Transverse colon (tissue), 4 donors: ENCODE data around the gene KRT78. TPM values are rescaled to one million over a fixed set of nuclear protein-coding genes. Genes with fewer than 3 reads are reported as not detected.

Experiments used
- DNase-seq: peaks from one replicate; pipeline ENCODE4 v3.0.0-alpha.2; 2019
- H3K27ac ChIP-seq, 4 donors: fragments of 200-600 bp; sonication (generic); 2 replicates each; pipeline ENCODE4 v1.5.1; 2016 to 2018; ENCODE audit warnings: inconsistent platforms in 4 of 4
- H3K27me3 ChIP-seq: fragments of 200-600 bp; sonication (generic); 2 replicates; pipeline ENCODE4 v1.5.1; 2017; ENCODE audit warnings: inconsistent platforms
- H3K36me3 ChIP-seq, 4 donors: fragments of 200-600 bp; sonication (generic); 2 replicates each; pipeline ENCODE4 v1.5.1; 2017 to 2019; ENCODE audit warnings: inconsistent platforms in 4 of 4
- H3K4me1 ChIP-seq, 4 donors: fragments of 200-600 bp; sonication (generic); 2 replicates each; pipeline ENCODE4 v1.5.1; 2017 to 2020; ENCODE audit warnings: inconsistent platforms in 4 of 4
- H3K4me3 ChIP-seq, 4 donors: fragments of 200-600 bp; sonication (generic); 1 replicate in 1 of 4; 2 replicates in 3 of 4; pipeline versions ENCODE4 v1.5.1 to v1.6.1; 2017 to 2019; ENCODE audit warnings: inconsistent platforms in 4 of 4
- H3K9me3 ChIP-seq, 2 donors: fragments of 200-600 bp; sonication (generic); 2 replicates each; pipeline ENCODE4 v1.5.1; 2017 to 2019; ENCODE audit warnings: inconsistent platforms in 2 of 2
- CTCF ChIP-seq, 5 experiments: fragments of 200-600 bp in 3 of 5; fragments of 450-650 bp in 2 of 5; sonication (generic) in 3 of 5; IDR thresholded peaks; 1 replicate in 2 of 5; 2 replicates in 3 of 5; pipeline ENCODE4 v1.5.1; 2016 to 2017; ENCODE audit warnings: antibody characterized with exemption in 5 of 5, inconsistent platforms in 3 of 5, mild to moderate bottlenecking in 2 of 5, moderate library complexity in 1 of 5
- EP300 ChIP-seq: sonication (generic); formaldehyde crosslinking; IDR thresholded peaks from one replicate; pipeline ENCODE4 v1.6.1; 2017; ENCODE audit warnings: antibody characterized with exemption, low read depth
- POLR2A ChIP-seq: fragments of 450-650 bp; IDR thresholded peaks from one replicate; pipeline ENCODE4 v1.6.1; 2016; ENCODE audit warnings: antibody characterized with exemption, mild to moderate bottlenecking, moderate library complexity
- POLR2AphosphoS5 ChIP-seq, 3 donors: sonication (generic); formaldehyde crosslinking; IDR thresholded peaks; one replicate each; pipeline ENCODE4 v1.6.1; 2016; ENCODE audit warnings: antibody characterized with exemption in 3 of 3
- WGBS, 2 donors: methylation state at CpG; one replicate each; pipeline ENCODE4 v1.1.5; 2018; ENCODE audit warnings: low coverage in 1 of 2; 5-methylcytosine and 5-hydroxymethylcytosine counted together
- in situ Hi-C, 4 donors: fragments of 200-750 bp; cut with MboI; loops; one replicate each; pipeline versions ENCODE4 v1.15.0 to v1.15.1; 2017; ENCODE audit warnings: low sequenced_read_pairs in 3 of 4, low pct_ligation_motif_present in 1 of 4, low pct_unique_long_range_greater_than_20kb in 1 of 4
- intact Hi-C: fragments of 100-400 bp; cut with DNase I; formaldehyde crosslinking; loops from one replicate; pipeline ENCODE4 v1.15.1; 2023; ENCODE audit warnings: low total_unique reads
- total RNA-seq, 4 donors: library from RNA; depleted of rRNA; stranded (reverse); fragments of >200 nt; gene quantifications; one replicate each; pipeline ENCODE4 v1.1.0, GENCODE V29; 2016

The KRT78 gene
- total RNA-seq, 4 donors from 2014 or later = not detected

DNA sequence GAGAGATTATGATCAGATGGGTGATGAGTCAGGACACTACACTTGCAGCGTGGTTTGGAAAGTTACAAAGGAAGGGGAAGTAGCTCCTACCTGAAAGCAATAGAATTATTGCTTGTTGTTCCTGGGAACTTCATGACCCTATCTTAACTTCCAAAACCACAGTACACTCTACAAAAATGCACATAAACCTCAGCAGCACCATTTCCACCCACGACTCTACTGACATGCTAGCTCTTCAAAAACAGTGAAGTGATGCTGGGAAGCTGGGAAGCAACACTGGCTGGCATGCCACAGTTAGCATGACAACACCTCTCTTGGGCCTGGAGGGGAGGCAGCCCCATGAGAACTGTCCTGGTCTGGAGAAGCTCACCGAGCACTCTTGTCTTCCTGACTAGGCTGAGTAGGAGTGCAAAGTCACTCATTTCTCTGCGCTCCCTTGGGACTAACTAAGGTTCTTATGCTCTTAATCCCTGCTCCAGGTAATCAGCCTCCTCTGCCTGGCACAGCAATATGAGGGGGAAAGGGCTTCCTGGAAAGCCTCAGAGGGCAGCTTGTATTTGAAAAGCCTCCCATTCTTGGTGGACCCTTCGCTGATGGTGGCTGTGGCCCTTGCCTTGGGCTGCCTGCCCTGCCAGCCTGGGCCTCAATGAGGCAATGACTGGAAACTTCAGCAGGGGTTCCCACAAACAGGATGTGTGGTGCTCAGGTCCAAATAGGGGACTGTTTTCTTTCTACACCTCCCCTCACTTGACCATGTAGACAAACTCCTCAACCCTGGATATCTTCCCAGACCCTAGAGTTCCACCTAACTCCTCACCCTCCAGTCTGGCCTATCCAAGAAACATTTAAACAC is 54.1 kb downstream of the KRT78 start:
- H3K27me3 ChIP-seq = peaks cover 4% of the 10 kb centered on the region
- DNase-seq = no peak
- H3K4me3 ChIP-seq = no peak overlapping the region
- peaks cover 0 to 6% (median 1%) of the 10 kb centered on the region in 4 donors for H3K4me1 ChIP-seq
- H3K9me3 ChIP-seq = no peaks in the 10 kb centered on the region
- intact Hi-C loops = no loop called here
- WGBS, 2 donors = 88 to 91% methylated on average over 1 to 5 of the region's 5 CpGs
- H3K27ac ChIP-seq = no peak overlapping the region
- no peaks in the 10 kb centered on the region for H3K36me3 ChIP-seq
- in situ Hi-C loops = no loop called here
- TF ChIP-seq POLR2AphosphoS5 (IDR thresholded peaks at IDR 0.05) (no peak), EP300 (no peak), CTCF (IDR thresholded peaks at IDR 0.05) (no peak), POLR2A (no peak)

DNA sequence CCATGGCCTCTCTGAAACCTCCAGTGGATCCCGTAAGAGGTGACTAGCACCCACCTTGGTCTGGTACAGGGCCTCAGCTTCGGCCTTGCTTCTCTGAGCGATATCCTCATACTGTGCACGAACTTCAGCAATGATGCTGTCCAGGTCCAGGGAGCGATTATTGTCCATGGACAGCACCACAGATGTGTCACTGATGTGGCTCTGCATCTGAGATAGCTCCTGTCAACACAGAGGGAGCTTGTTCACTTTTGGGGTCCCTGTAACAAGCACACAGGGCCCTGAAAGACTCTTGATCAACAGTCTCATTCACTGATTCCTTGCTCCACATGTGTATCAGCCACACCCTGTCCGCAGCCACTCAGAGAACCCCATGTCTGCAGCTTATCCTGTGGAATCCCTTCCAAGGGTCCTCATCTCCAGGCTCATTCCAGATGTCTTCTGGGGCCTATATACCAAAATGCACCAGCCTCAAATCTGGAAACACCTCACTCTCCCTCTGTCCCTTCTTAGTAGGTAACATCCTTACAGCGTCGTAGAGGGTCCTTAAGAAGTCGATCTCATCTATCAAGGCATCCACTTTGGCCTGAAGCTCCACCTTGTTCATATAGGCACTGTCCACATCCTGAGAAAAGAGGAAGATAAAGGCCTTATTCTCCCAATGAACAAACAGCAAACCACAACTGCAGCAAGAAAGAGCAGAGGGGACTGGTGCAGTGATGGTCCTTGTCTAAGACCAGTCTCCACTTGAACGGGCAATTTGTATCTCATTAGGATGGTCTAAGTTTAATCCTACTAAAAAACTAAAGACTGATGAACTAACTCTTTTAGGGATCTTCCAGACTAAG is 56.4 kb downstream of the KRT78 start:
- WGBS, 2 donors = 85% methylated on average over 10 of the region's 10 CpGs; no CpG with 5 or more reads in 1 of the 2 donors
- no peak for DNase-seq
- Histone ChIP-seq H3K4me3 (no peak overlapping the region), H3K27me3 (peaks cover 9% of the 10 kb centered on the region), H3K27ac (no peak overlapping the region), H3K9me3 (no peaks in the 10 kb centered on the region), H3K4me1 (peaks cover 0 to 7% (median 2%) of the 10 kb centered on the region in 4 donors), H3K36me3 (no peaks in the 10 kb centered on the region)
- in situ Hi-C loops (no loop called here), intact Hi-C loops (no loop called here)
- TF ChIP-seq POLR2A (no peak), POLR2AphosphoS5 (IDR thresholded peaks at IDR 0.05) (no peak), EP300 (no peak), CTCF (IDR thresholded peaks at IDR 0.05) (no peak)

- Histone ChIP-seq H3K4me1 (peaks cover 0 to 7% (median 2%) of the 10 kb centered on the region in 4 donors), H3K9me3 (no peaks in the 10 kb centered on the region), H3K4me3 (no peak overlapping the region), H3K27ac (no peak overlapping the region), H3K27me3 (peaks cover 9% of the 10 kb centered on the region), H3K36me3 (no peaks in the 10 kb centered on the region)
- no peak for TF ChIP-seq POLR2A
- no peak for TF ChIP-seq POLR2AphosphoS5 (IDR thresholded peaks at IDR 0.05)
- no peak for TF ChIP-seq EP300
- no peak for TF ChIP-seq CTCF (IDR thresholded peaks at IDR 0.05)
- in situ Hi-C loops = no loop called here
- DNase-seq = no peak
- intact Hi-C loops = no loop called here
- WGBS, 2 donors = 87 to 93% methylated on average over 3 to 10 of the region's 12 CpGs
Measured at GRCh38 chr12:52791271-52792184, 57.3 kb downstream of the KRT78 start.
